ENCODE measurements around the gene SDC3.

Gene SDC3

GRCh38 chr1:30829889-30830288, 78.7 kb downstream of the SDC3 start:
- TF ChIP-seq CTCF (conservative IDR thresholded peaks at IDR 0.05) (no peak), ZFX (IDR thresholded peaks at IDR 0.05) (no peak)
- no peak overlapping the region for H3K27ac ChIP-seq

GRCh38 chr1:30824736-30825429, 83.7 kb downstream of the SDC3 start:
- no peak for TF ChIP-seq ZFX (IDR thresholded peaks at IDR 0.05)
- no peak for TF ChIP-seq CTCF (conservative IDR thresholded peaks at IDR 0.05)
- peak overlapping the region; percentile 84 for H3K27ac ChIP-seq

- H3K27ac ChIP-seq = peak overlapping the region; percentile 84
- no peak for TF ChIP-seq CTCF (conservative IDR thresholded peaks at IDR 0.05)
- TF ChIP-seq ZFX (IDR thresholded peaks at IDR 0.05) = peak; percentile 47; the same call in 1 of the 2 replicates
Measured at GRCh38 chr1:30823969-30824735, 84.4 kb downstream of the SDC3 start.

- TF ChIP-seq CTCF (conservative IDR thresholded peaks at IDR 0.05) (no peak), ZFX (IDR thresholded peaks at IDR 0.05) (no peak)
- peak overlapping the region; percentile 84 for H3K27ac ChIP-seq
Measured at GRCh38 chr1:30823627-30823968, 85.0 kb downstream of the SDC3 start.

DNA sequence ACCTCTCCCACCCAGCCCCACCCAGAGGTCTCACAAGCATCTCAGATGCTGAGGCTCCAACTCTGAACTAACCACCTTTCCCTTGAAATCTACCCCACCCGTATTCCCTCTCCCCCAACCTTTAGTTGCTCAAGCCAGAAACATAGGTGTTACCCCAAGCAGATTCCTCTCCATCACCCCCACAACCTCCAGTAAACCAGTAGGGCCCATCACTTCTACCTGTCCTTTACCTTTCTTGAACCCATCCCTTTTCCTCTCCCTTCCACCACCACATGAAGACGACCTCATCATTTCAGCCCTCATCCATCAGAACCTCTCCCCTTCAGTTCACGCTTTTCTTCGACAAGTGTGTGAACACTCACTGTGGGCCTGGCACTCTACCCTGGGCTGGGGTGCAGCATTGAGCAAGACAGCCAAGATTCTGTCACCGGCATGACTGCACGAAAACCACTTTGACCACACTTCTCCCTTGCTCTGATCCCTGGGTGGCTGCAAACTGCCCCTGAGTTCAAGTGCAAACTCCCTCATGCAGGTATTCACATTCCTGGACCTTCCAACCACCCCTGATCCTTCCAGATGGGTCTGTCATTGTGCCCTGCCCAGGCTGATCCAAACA, 85.5 kb downstream of the SDC3 start:
- H3K27ac ChIP-seq = peak overlapping the region; percentile 84
- TF ChIP-seq ZFX (IDR thresholded peaks at IDR 0.05) (no peak), CTCF (conservative IDR thresholded peaks at IDR 0.05) (no peak)

DNA sequence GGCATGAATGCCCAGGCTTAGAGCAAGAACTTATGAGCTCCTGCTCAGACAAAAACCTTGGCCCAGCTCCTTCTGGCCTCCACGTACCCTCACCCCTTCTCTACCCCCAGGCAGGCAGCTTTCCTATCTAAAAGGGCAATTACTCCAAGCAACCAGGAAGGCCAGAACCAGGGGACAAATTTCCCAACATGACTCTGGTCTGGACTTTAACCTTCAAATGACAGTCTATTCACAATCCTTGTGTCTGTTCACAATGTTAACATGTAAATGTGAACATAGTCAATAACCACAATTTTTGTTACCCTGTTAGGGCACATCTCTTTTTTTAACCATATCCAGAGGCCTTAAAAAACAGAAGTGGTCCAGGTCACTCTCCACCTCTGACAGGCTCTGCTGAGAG, 86.6 kb downstream of the SDC3 start:
- H3K27ac ChIP-seq = no peak overlapping the region
- no peak for TF ChIP-seq CTCF (conservative IDR thresholded peaks at IDR 0.05)
- TF ChIP-seq ZFX (IDR thresholded peaks at IDR 0.05) = no peak

GRCh38 chr1:30820299-30820698, 88.3 kb downstream of the SDC3 start:
- TF ChIP-seq CTCF (conservative IDR thresholded peaks at IDR 0.05) = no peak
- no peak for TF ChIP-seq ZFX (IDR thresholded peaks at IDR 0.05)
- H3K27ac ChIP-seq = no peak overlapping the region
